Coronary artery (tissue), 2 donors: ENCODE data around the gene RFT1.

ENCODE experiments used
- DNase-seq: peaks from one replicate; pipeline ENCODE4 v3.0.0-alpha.2; 2017; ENCODE audit warnings: low spot score
- H3K27ac ChIP-seq, 2 donors: fragments of 200-600 bp; sonication (generic); one replicate each; pipeline ENCODE4 v1.5.1; 2016 to 2019
- H3K4me3 ChIP-seq: fragments of 200-600 bp; sonication (generic); 2 replicates; pipeline ENCODE4 v1.5.1; 2016; ENCODE audit warnings: mild to moderate bottlenecking, moderate library complexity
- CTCF ChIP-seq: fragments of 200-600 bp; sonication (generic); IDR thresholded peaks from one replicate; pipeline ENCODE4 v1.5.1; 2019; ENCODE audit warnings: antibody characterized with exemption

The RFT1 gene

GRCh38 chr3:53074366-53074696, 55.9 kb downstream of the RFT1 start:
- DNase-seq: no peak
- Histone ChIP-seq H3K27ac (no peak overlapping the region), H3K4me3 (no peak overlapping the region)
- no peak for TF ChIP-seq CTCF

- TF ChIP-seq CTCF: no peak
- DNase-seq: no peak
- Histone ChIP-seq H3K4me3 (peak overlapping the region; percentile 78), H3K27ac (peak overlapping the region; percentile 51 to 66)
Observed at GRCh38 chr3:53073553-53074365, 56.5 kb downstream of the RFT1 start.

- peak overlapping the region; percentile 51 to 66 for H3K27ac ChIP-seq
- peak; percentile 91 for TF ChIP-seq CTCF
- peak overlapping the region; percentile 78 for H3K4me3 ChIP-seq
- peak; percentile 84 for DNase-seq
Observed at GRCh38 chr3:53072653-53073552, 57.3 kb downstream of the RFT1 start.

- no peak for DNase-seq
- Histone ChIP-seq H3K4me3 (peak overlapping the region; percentile 78), H3K27ac (no peak overlapping the region)
- TF ChIP-seq CTCF: no peak
Observed at GRCh38 chr3:53071882-53072431, 58.3 kb downstream of the RFT1 start.

- TF ChIP-seq CTCF: no peak
- no peak overlapping the region for H3K27ac ChIP-seq
Observed at GRCh38 chr3:53069422-53070068, 60.7 kb downstream of the RFT1 start.

GRCh38 chr3:53068176-53068575, 62.1 kb downstream of the RFT1 start:
- TF ChIP-seq CTCF: no peak
- H3K4me3 ChIP-seq: no peak overlapping the region
- H3K27ac ChIP-seq: no peak overlapping the region
- peak; percentile 57 for DNase-seq

More at GRCh38 chr3:53069422-53070068, 60.7 kb downstream of the RFT1 start:
- H3K4me3 ChIP-seq: no peak overlapping the region
- DNase-seq: peak; percentile 45
